Measurements from ENCODE around the gene SLC35F3.
A peak's percentile ranks its signal among the peaks of the same experiment; 100 is the strongest.

SLC35F3 gene

GRCh38 chr1:234325878-234326496, 421.5 kb downstream of the SLC35F3 start:
- Histone ChIP-seq H3K4me1 (ENCODE audit: control insufficient read depth in 2 of 2, insufficient read depth in 2 of 2, low read length in 2 of 2) (no peaks in the 10 kb centered on the region), H3K9ac (ENCODE audit: low read depth in 1 of 2, low read length in 2 of 2) (no peak overlapping the region), H3K4me3 (ENCODE audit: low read length in 2 of 2) (peak overlapping the region; percentile 32 to 45), H3K36me3 (ENCODE audit: control insufficient read depth in 2 of 2, insufficient read depth in 2 of 2, low read length in 2 of 2) (no peaks in the 10 kb centered on the region), H3K27ac (ENCODE audit: low read depth in 2 of 2, low read length in 2 of 2) (no peak overlapping the region), H3K9me3 (ENCODE audit: control insufficient read depth in 2 of 2, low read length in 2 of 2) (no peaks in the 10 kb centered on the region), H3K27me3 (ENCODE audit: control insufficient read depth in 2 of 2, insufficient read depth in 2 of 2, low read length in 2 of 2) (peaks cover 10 to 13% of the 10 kb centered on the region in 2 donors)

- Histone ChIP-seq H3K4me1 (ENCODE audit: control insufficient read depth in 2 of 2, insufficient read depth in 2 of 2, low read length in 2 of 2) (no peaks in the 10 kb centered on the region), H3K36me3 (ENCODE audit: control insufficient read depth in 2 of 2, insufficient read depth in 2 of 2, low read length in 2 of 2) (no peaks in the 10 kb centered on the region), H3K27ac (ENCODE audit: low read depth in 2 of 2, low read length in 2 of 2) (no peak overlapping the region), H3K4me3 (ENCODE audit: low read length in 2 of 2) (peak overlapping the region; percentile 32 to 45), H3K9me3 (ENCODE audit: control insufficient read depth in 2 of 2, low read length in 2 of 2) (no peaks in the 10 kb centered on the region), H3K9ac (ENCODE audit: low read depth in 1 of 2, low read length in 2 of 2) (no peak overlapping the region), H3K27me3 (ENCODE audit: control insufficient read depth in 2 of 2, insufficient read depth in 2 of 2, low read length in 2 of 2) (peaks cover 10 to 13% of the 10 kb centered on the region in 2 donors)
Observed at GRCh38 chr1:234326497-234327366, 422.3 kb downstream of the SLC35F3 start.

- no peak overlapping the region for H3K9ac ChIP-seq (ENCODE audit: low read depth in 1 of 2, low read length in 2 of 2)
- peaks cover 10 to 13% of the 10 kb centered on the region in 2 donors for H3K27me3 ChIP-seq (ENCODE audit: control insufficient read depth in 2 of 2, insufficient read depth in 2 of 2, low read length in 2 of 2)
- H3K9me3 ChIP-seq (ENCODE audit: control insufficient read depth in 2 of 2, low read length in 2 of 2), result no peaks in the 10 kb centered on the region
- no peak overlapping the region for H3K27ac ChIP-seq (ENCODE audit: low read depth in 2 of 2, low read length in 2 of 2)
- no peaks in the 10 kb centered on the region for H3K4me1 ChIP-seq (ENCODE audit: control insufficient read depth in 2 of 2, insufficient read depth in 2 of 2, low read length in 2 of 2)
- H3K36me3 ChIP-seq (ENCODE audit: control insufficient read depth in 2 of 2, insufficient read depth in 2 of 2, low read length in 2 of 2), result no peaks in the 10 kb centered on the region
- H3K4me3 ChIP-seq (ENCODE audit: low read length in 2 of 2), result no peak overlapping the region
Observed at GRCh38 chr1:234327577-234328164, 423.2 kb downstream of the SLC35F3 start.

GRCh38 chr1:234330843-234331215, 426.4 kb downstream of the SLC35F3 start:
- Histone ChIP-seq H3K4me1 (ENCODE audit: control insufficient read depth in 2 of 2, insufficient read depth in 2 of 2, low read length in 2 of 2) (no peaks in the 10 kb centered on the region), H3K4me3 (ENCODE audit: low read length in 2 of 2) (no peak overlapping the region), H3K27me3 (ENCODE audit: control insufficient read depth in 2 of 2, insufficient read depth in 2 of 2, low read length in 2 of 2) (peaks cover 0 to 6% of the 10 kb centered on the region in 2 donors), H3K9me3 (ENCODE audit: control insufficient read depth in 2 of 2, low read length in 2 of 2) (no peaks in the 10 kb centered on the region), H3K9ac (ENCODE audit: low read depth in 1 of 2, low read length in 2 of 2) (no peak overlapping the region), H3K27ac (ENCODE audit: low read depth in 2 of 2, low read length in 2 of 2) (no peak overlapping the region), H3K36me3 (ENCODE audit: control insufficient read depth in 2 of 2, insufficient read depth in 2 of 2, low read length in 2 of 2) (no peaks in the 10 kb centered on the region)

- H3K9ac ChIP-seq (ENCODE audit: low read depth in 1 of 2, low read length in 2 of 2), result no peak overlapping the region
- no peaks in the 10 kb centered on the region for H3K9me3 ChIP-seq (ENCODE audit: control insufficient read depth in 2 of 2, low read length in 2 of 2)
- no peaks in the 10 kb centered on the region for H3K4me1 ChIP-seq (ENCODE audit: control insufficient read depth in 2 of 2, insufficient read depth in 2 of 2, low read length in 2 of 2)
- no peak overlapping the region for H3K27ac ChIP-seq (ENCODE audit: low read depth in 2 of 2, low read length in 2 of 2)
- H3K36me3 ChIP-seq (ENCODE audit: control insufficient read depth in 2 of 2, insufficient read depth in 2 of 2, low read length in 2 of 2), result no peaks in the 10 kb centered on the region
- H3K27me3 ChIP-seq (ENCODE audit: control insufficient read depth in 2 of 2, insufficient read depth in 2 of 2, low read length in 2 of 2), result peaks cover 0 to 3% of the 10 kb centered on the region in 2 donors
- no peak overlapping the region for H3K4me3 ChIP-seq (ENCODE audit: low read length in 2 of 2)
Observed at GRCh38 chr1:234331507-234331906, 427.0 kb downstream of the SLC35F3 start.

DNA sequence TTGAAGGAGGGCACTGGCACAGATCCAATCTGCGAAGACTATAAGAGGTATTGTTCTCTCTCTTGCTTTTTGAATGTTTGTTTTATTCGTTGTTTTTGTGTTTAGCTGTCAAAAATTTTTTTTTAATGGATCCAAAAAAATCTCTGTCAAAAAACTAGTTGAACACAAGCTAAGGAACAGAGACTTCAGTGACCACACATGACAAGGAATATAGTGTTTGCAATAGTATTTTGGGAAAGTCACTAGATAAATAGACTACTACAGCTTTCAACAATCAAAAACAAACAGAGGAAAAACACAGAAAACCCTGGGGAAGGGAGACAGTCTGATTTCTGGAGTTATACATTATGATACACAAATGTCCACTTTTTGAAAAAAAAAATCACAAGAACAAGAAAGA, 431.9 kb downstream of the SLC35F3 start:
- Histone ChIP-seq H3K27me3 (ENCODE audit: control insufficient read depth in 2 of 2, insufficient read depth in 2 of 2, low read length in 2 of 2) (no peaks in the 10 kb centered on the region), H3K9ac (ENCODE audit: low read depth in 1 of 2, low read length in 2 of 2) (no peak overlapping the region), H3K27ac (ENCODE audit: low read depth in 2 of 2, low read length in 2 of 2) (no peak overlapping the region), H3K36me3 (ENCODE audit: control insufficient read depth in 2 of 2, insufficient read depth in 2 of 2, low read length in 2 of 2) (no peaks in the 10 kb centered on the region), H3K4me1 (ENCODE audit: control insufficient read depth in 2 of 2, insufficient read depth in 2 of 2, low read length in 2 of 2) (no peaks in the 10 kb centered on the region), H3K4me3 (ENCODE audit: low read length in 2 of 2) (no peak overlapping the region), H3K9me3 (ENCODE audit: control insufficient read depth in 2 of 2, low read length in 2 of 2) (peaks cover 0 to 3% of the 10 kb centered on the region in 2 donors)

GRCh38 chr1:234337233-234337632, 432.8 kb downstream of the SLC35F3 start:
- H3K4me3 ChIP-seq (ENCODE audit: low read length in 2 of 2), result no peak overlapping the region
- no peak overlapping the region for H3K27ac ChIP-seq (ENCODE audit: low read depth in 2 of 2, low read length in 2 of 2)
- H3K4me1 ChIP-seq (ENCODE audit: control insufficient read depth in 2 of 2, insufficient read depth in 2 of 2, low read length in 2 of 2), result no peaks in the 10 kb centered on the region
- H3K36me3 ChIP-seq (ENCODE audit: control insufficient read depth in 2 of 2, insufficient read depth in 2 of 2, low read length in 2 of 2), result no peaks in the 10 kb centered on the region
- H3K9me3 ChIP-seq (ENCODE audit: control insufficient read depth in 2 of 2, low read length in 2 of 2), result peaks cover 0 to 3% of the 10 kb centered on the region in 2 donors
- no peaks in the 10 kb centered on the region for H3K27me3 ChIP-seq (ENCODE audit: control insufficient read depth in 2 of 2, insufficient read depth in 2 of 2, low read length in 2 of 2)
- H3K9ac ChIP-seq (ENCODE audit: low read depth in 1 of 2, low read length in 2 of 2), result no peak overlapping the region

DNA sequence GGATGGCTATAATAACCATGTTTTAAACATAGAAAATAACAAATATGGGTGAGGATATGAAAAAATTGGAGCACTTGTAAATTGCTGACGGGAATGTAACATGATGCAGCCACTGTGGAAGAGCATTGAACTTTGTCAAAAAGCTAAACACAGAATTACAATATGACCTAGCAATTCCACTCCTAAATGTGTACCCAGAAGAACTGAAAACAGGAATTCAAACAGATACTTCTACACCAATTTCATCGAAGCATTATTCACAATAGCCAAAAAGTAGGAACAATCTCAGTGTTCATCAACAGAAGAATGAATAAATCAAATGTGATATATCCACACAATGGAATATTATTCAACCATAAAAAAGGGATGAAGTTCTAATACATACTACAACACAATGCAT, 436.1 kb downstream of the SLC35F3 start:
- H3K27me3 ChIP-seq (ENCODE audit: control insufficient read depth in 2 of 2, insufficient read depth in 2 of 2, low read length in 2 of 2), result no peaks in the 10 kb centered on the region
- no peak overlapping the region for H3K27ac ChIP-seq (ENCODE audit: low read depth in 2 of 2, low read length in 2 of 2)
- H3K36me3 ChIP-seq (ENCODE audit: control insufficient read depth in 2 of 2, insufficient read depth in 2 of 2, low read length in 2 of 2), result no peaks in the 10 kb centered on the region
- no peak overlapping the region for H3K9ac ChIP-seq (ENCODE audit: low read depth in 1 of 2, low read length in 2 of 2)
- no peaks in the 10 kb centered on the region for H3K4me1 ChIP-seq (ENCODE audit: control insufficient read depth in 2 of 2, insufficient read depth in 2 of 2, low read length in 2 of 2)
- H3K4me3 ChIP-seq (ENCODE audit: low read length in 2 of 2), result no peak overlapping the region
- H3K9me3 ChIP-seq (ENCODE audit: control insufficient read depth in 2 of 2, low read length in 2 of 2), result peaks cover 0 to 3% of the 10 kb centered on the region in 2 donors

DNA sequence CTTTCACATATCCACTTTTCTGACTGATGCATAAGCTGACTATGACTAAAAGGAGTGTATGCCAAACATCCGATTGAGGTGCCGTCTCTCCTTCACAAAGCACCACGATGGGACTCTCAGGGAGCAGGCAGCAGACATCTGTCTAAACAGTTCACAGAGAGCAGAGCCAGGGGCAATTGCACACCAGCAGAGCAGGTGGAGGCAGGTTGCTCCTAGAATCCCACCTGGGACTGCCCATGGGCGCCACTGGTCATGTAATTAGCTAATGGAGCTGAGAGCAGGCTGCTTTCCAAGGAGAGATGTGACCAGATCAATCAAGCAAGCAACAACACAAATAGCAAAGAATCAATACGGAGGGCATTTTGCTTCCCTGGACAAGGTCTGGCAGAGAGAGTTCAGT, 438.3 kb downstream of the SLC35F3 start:
- no peaks in the 10 kb centered on the region for H3K27me3 ChIP-seq (ENCODE audit: control insufficient read depth in 2 of 2, insufficient read depth in 2 of 2, low read length in 2 of 2)
- no peak overlapping the region for H3K27ac ChIP-seq (ENCODE audit: low read depth in 2 of 2, low read length in 2 of 2)
- no peaks in the 10 kb centered on the region for H3K4me1 ChIP-seq (ENCODE audit: control insufficient read depth in 2 of 2, insufficient read depth in 2 of 2, low read length in 2 of 2)
- H3K9me3 ChIP-seq (ENCODE audit: control insufficient read depth in 2 of 2, low read length in 2 of 2), result no peaks in the 10 kb centered on the region
- no peak overlapping the region for H3K9ac ChIP-seq (ENCODE audit: low read depth in 1 of 2, low read length in 2 of 2)
- no peaks in the 10 kb centered on the region for H3K36me3 ChIP-seq (ENCODE audit: control insufficient read depth in 2 of 2, insufficient read depth in 2 of 2, low read length in 2 of 2)
- no peak overlapping the region for H3K4me3 ChIP-seq (ENCODE audit: low read length in 2 of 2)

- peaks cover 0 to 4% of the 10 kb centered on the region in 2 donors for H3K27me3 ChIP-seq (ENCODE audit: control insufficient read depth in 2 of 2, insufficient read depth in 2 of 2, low read length in 2 of 2)
- no peak overlapping the region for H3K4me3 ChIP-seq (ENCODE audit: low read length in 2 of 2)
- H3K9me3 ChIP-seq (ENCODE audit: control insufficient read depth in 2 of 2, low read length in 2 of 2), result no peaks in the 10 kb centered on the region
- H3K9ac ChIP-seq (ENCODE audit: low read depth in 1 of 2, low read length in 2 of 2), result no peak overlapping the region
- H3K27ac ChIP-seq (ENCODE audit: low read depth in 2 of 2, low read length in 2 of 2), result no peak overlapping the region
- no peaks in the 10 kb centered on the region for H3K4me1 ChIP-seq (ENCODE audit: control insufficient read depth in 2 of 2, insufficient read depth in 2 of 2, low read length in 2 of 2)
- no peaks in the 10 kb centered on the region for H3K36me3 ChIP-seq (ENCODE audit: control insufficient read depth in 2 of 2, insufficient read depth in 2 of 2, low read length in 2 of 2)
Observed at GRCh38 chr1:234345237-234345636, 440.8 kb downstream of the SLC35F3 start.
